ENCODE measurements around the gene TEF. TPM values are rescaled to one million over a fixed set of nuclear protein-coding genes. Genes with fewer than 3 reads are reported as not detected.

The TEF gene
- polyA plus RNA-seq, 1 of the 3 experiments (the other 2 are of a cell fraction) = 3.6 TPM

- Histone ChIP-seq H3F3A (replicated peaks; ENCODE audit: insufficient read depth) (no peaks in the 10 kb centered on the region), H3K27ac (ENCODE audit: low read depth in 2 of 2, low read length in 1 of 2) (no peak overlapping the region), H3K27me3 (ENCODE audit: insufficient read depth) (no peaks in the 10 kb centered on the region), H3K4me2 (no peak overlapping the region), H3K4me1 (ENCODE audit: control insufficient read depth in 1 of 2, insufficient read depth in 2 of 2, low read depth in 1 of 2, low read length in 1 of 2) (no peaks in the 10 kb centered on the region), H3K4me3 (ENCODE audit: low read depth in 2 of 2, low read length in 1 of 2) (no peak overlapping the region), H3K9me2 (no peaks in the 10 kb centered on the region), H3K9me3 (no peaks in the 10 kb centered on the region), H2AFZ (ENCODE audit: low read depth) (no peak overlapping the region), H3K36me3 (replicated peaks in 1 of 2; ENCODE audit: control insufficient read depth in 1 of 2, insufficient read depth in 2 of 2, low read length in 1 of 2) (peaks cover 0 to 22% of the 10 kb centered on the region in 2 experiments), H3K9ac (no peak overlapping the region), H4K20me1 (ENCODE audit: insufficient read depth) (no peaks in the 10 kb centered on the region), H3K79me2 (ENCODE audit: insufficient read depth) (no peaks in the 10 kb centered on the region)
- POLR2A ChIA-PET = no interaction called here
- DNase-seq = no peak
- 100% methylated on average over 2 of the region's 3 CpGs for WGBS (ENCODE audit: low lambda C conversion rate)
- TF ChIP-seq GATA2 (CRISPR knock-in tag; IDR thresholded peaks at IDR 0.05) (no peak), CTCF (IDR thresholded peaks at IDR 0.05) (no peak), MXI1 (IDR thresholded peaks at IDR 0.05; ENCODE audit: low read depth, low read length) (no peak), EZH2phosphoT487 (IDR thresholded peaks at IDR 0.05; ENCODE audit: borderline replicate concordance, low read depth) (no peak), RXRA (IDR thresholded peaks at IDR 0.05; ENCODE audit: borderline replicate concordance, low read depth) (no peak), IRF3 (IDR thresholded peaks at IDR 0.05; ENCODE audit: low read depth, low read length) (no peak), GABPA (IDR thresholded peaks at IDR 0.05; ENCODE audit: low read depth) (no peak), SMC3 (IDR thresholded peaks at IDR 0.05; ENCODE audit: low read depth, low read length) (no peak), RCOR1 (IDR thresholded peaks at IDR 0.05; ENCODE audit: low read length) (no peak), EP300 (IDR thresholded peaks at IDR 0.05; ENCODE audit: borderline replicate concordance in 1 of 2, low read depth in 1 of 2, low read length in 1 of 2) (no peak), TEAD4 (IDR thresholded peaks at IDR 0.05; ENCODE audit: borderline replicate concordance, insufficient read depth) (no peak), MAX (IDR thresholded peaks at IDR 0.05; ENCODE audit: low read depth) (no peak), USF1 (IDR thresholded peaks at IDR 0.05; ENCODE audit: borderline replicate concordance, low read depth) (no peak), TAF1 (IDR thresholded peaks at IDR 0.05; ENCODE audit: borderline replicate concordance, low read depth, low read length) (no peak), CHD2 (IDR thresholded peaks at IDR 0.05; ENCODE audit: low read length, partially characterized antibody) (no peak), POLR2AphosphoS5 (IDR thresholded peaks at IDR 0.05; ENCODE audit: low read depth, low read length) (no peak), FOSL2 (IDR thresholded peaks at IDR 0.05; ENCODE audit: borderline replicate concordance, low read depth) (no peak)
- TF ChIP-seq, protein P1, sequence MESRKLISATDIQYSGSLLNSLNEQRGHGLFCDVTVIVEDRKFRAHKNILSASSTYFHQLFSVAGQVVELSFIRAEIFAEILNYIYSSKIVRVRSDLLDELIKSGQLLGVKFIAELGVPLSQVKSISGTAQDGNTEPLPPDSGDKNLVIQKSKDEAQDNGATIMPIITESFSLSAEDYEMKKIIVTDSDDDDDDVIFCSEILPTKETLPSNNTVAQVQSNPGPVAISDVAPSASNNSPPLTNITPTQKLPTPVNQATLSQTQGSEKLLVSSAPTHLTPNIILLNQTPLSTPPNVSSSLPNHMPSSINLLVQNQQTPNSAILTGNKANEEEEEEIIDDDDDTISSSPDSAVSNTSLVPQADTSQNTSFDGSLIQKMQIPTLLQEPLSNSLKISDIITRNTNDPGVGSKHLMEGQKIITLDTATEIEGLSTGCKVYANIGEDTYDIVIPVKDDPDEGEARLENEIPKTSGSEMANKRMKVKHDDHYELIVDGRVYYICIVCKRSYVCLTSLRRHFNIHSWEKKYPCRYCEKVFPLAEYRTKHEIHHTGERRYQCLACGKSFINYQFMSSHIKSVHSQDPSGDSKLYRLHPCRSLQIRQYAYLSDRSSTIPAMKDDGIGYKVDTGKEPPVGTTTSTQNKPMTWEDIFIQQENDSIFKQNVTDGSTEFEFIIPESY (IDR thresholded peaks at IDR 0.05; ENCODE audit: borderline replicate concordance, low read depth) = no peak
- CTCF ChIA-PET = no interaction called here
Observed at GRCh38 chr22:41341990-41342389, 39.8 kb upstream of the TEF start.

Measured in SK-N-SH (cell line).